H1 (cell line): Measurements from ENCODE around the gene SVIL. TPM values are rescaled to one million over a fixed set of nuclear protein-coding genes. Genes with fewer than 3 reads are reported as not detected.
"Not testable (repeated sequence)": the region's sequence is repeated elsewhere in the genome, so short reads cannot be mapped to it uniquely, and the experiment has no call there.

ENCODE experiments used
- CTCF ChIA-PET: fragments of 300-600 bp; sonication (Branson Sonifier 250); formaldehyde crosslinking; loops from one replicate; lab custom pipeline; 2021; ENCODE audit not compliant: partially characterized antibody; lab: Charles Lee
- POLR2A ChIA-PET: fragments of 300-600 bp; sonication (Branson Sonifier 250); formaldehyde crosslinking; loops from one replicate; lab custom pipeline; 2021; ENCODE audit warnings: inconsistent platforms; ENCODE audit not compliant: partially characterized antibody; lab: Charles Lee
- DNase-seq, 2 experiments: peaks; one replicate each; pipeline versions ENCODE4 v3.0.0 to v3.0.0-alpha.2; 2010 to 2022; ENCODE audit warnings: low spot score in 2 of 2, low read depth in 1 of 2, mixed read lengths in 1 of 2
- FAIRE-seq: peaks from 2 replicates; lab custom pipeline; 2011; peaks lifted over from hg19 to GRCh38; lab: Jason Lieb, UNC
- H2AFZ ChIP-seq: 2 replicates; pipeline ENCODE4 v1.8.1; 2012; ENCODE audit warnings: low read length, inconsistent platforms
- H2AK5ac ChIP-seq: 2 replicates; pipeline ENCODE4 v1.6.1; 2013; ENCODE audit warnings: low read depth, low read length
- H2BK120ac ChIP-seq: replicated peaks from 2 replicates; pipeline ENCODE3; 2013; ENCODE audit warnings: low read depth, low read length, inconsistent platforms
- H2BK12ac ChIP-seq: 2 replicates; pipeline ENCODE4 v1.6.1; 2013; ENCODE audit warnings: low read depth, low read length
- H2BK15ac ChIP-seq: 2 replicates; pipeline ENCODE4 v1.6.1; 2013; ENCODE audit warnings: low read length
- H2BK20ac ChIP-seq: 2 replicates; pipeline ENCODE4 v1.6.1; 2013; ENCODE audit warnings: low read length
- H2BK5ac ChIP-seq: 2 replicates; pipeline ENCODE4 v1.6.1; 2013; ENCODE audit warnings: low read depth, low read length
- H3K14ac ChIP-seq: 2 replicates; pipeline ENCODE4 v1.6.1; 2013; ENCODE audit warnings: inconsistent platforms; ENCODE audit not compliant: insufficient read length
- H3K18ac ChIP-seq: 2 replicates; pipeline ENCODE4 v1.6.1; 2013; ENCODE audit warnings: low read length; ENCODE audit errors: extremely low read depth
- H3K23ac ChIP-seq: 2 replicates; pipeline ENCODE4 v1.6.1; 2013; ENCODE audit warnings: inconsistent platforms; ENCODE audit not compliant: insufficient read length
- H3K23me2 ChIP-seq: 2 replicates; pipeline ENCODE4 v1.6.1; 2013; ENCODE audit warnings: low read depth, low read length
- H3K27ac ChIP-seq: 2 replicates; pipeline ENCODE4 v1.6.1; 2011; ENCODE audit warnings: low read depth, low read length, inconsistent platforms
- H3K27me3 ChIP-seq, 4 experiments: replicated peaks in 1 of 4; 1 replicate in 1 of 4; 2 replicates in 3 of 4; pipeline versions ENCODE4 v1.6.1 to v1.8.1; 2011 to 2013; ENCODE audit warnings: low read length in 3 of 4, mild to moderate bottlenecking in 3 of 4, inconsistent platforms in 2 of 4, mixed read lengths in 2 of 4, moderate library complexity in 1 of 4; ENCODE audit not compliant: control insufficient read depth in 3 of 4, insufficient read depth in 3 of 4; ENCODE audit errors: extremely low read depth in 1 of 4
- H3K36me3 ChIP-seq, 4 experiments: 2 replicates each; pipeline versions ENCODE4 v1.6.1 to v1.8.1; 2011 to 2013; ENCODE audit warnings: mild to moderate bottlenecking in 4 of 4, low read length in 3 of 4, moderate library complexity in 2 of 4, control low read depth in 1 of 4, inconsistent platforms in 1 of 4; ENCODE audit not compliant: insufficient read depth in 4 of 4, control insufficient read depth in 2 of 4
- H3K4ac ChIP-seq: replicated peaks from 2 replicates; pipeline ENCODE3; 2013; ENCODE audit warnings: low read length, low read depth, mixed read lengths, inconsistent platforms; ENCODE audit not compliant: insufficient read length
- H3K4me1 ChIP-seq, 4 experiments: replicated peaks in 1 of 4; 1 replicate in 1 of 4; 2 replicates in 3 of 4; pipeline versions ENCODE4 v1.6.1 to v1.8.1; 2011 to 2013; ENCODE audit warnings: low read length in 3 of 4, inconsistent platforms in 2 of 4, mixed read lengths in 1 of 4; ENCODE audit not compliant: insufficient read depth in 4 of 4, control insufficient read depth in 3 of 4
- H3K4me2 ChIP-seq, 2 experiments: 2 replicates each; pipeline versions ENCODE4 v1.6.1 to v1.8.1; 2011 to 2013; ENCODE audit warnings: low read depth in 2 of 2, low read length in 2 of 2, control low read depth in 1 of 2, inconsistent platforms in 1 of 2, mild to moderate bottlenecking in 1 of 2; ENCODE audit not compliant: insufficient read depth in 1 of 2
- H3K4me3 ChIP-seq, 4 experiments: fragments of 200-600, 300-600 bp in 1 of 4; sonication (generic), shearing (Covaris generic), sonication (Bioruptor Twin) in 1 of 4; 2 replicates each; pipeline versions ENCODE4 v1.5.1 to v1.8.1; 2011 to 2016; ENCODE audit warnings: low read length in 4 of 4, low read depth in 3 of 4, control low read depth in 2 of 4, inconsistent platforms in 2 of 4, mild to moderate bottlenecking in 2 of 4, mixed read lengths in 1 of 4, moderate library complexity in 1 of 4; ENCODE audit not compliant: insufficient read depth in 2 of 4; ENCODE audit errors: extremely low read depth in 1 of 4
- H3K56ac ChIP-seq: replicated peaks from 2 replicates; pipeline ENCODE3; 2013; ENCODE audit warnings: low read depth, mild to moderate bottlenecking, mixed read lengths, low read length, inconsistent platforms; ENCODE audit not compliant: insufficient read length
- H3K79me1 ChIP-seq: 2 replicates; pipeline ENCODE4 v1.6.1; 2013; ENCODE audit warnings: low read depth, low read length, control low read depth
- H3K79me2 ChIP-seq, 2 experiments: 2 replicates each; pipeline versions ENCODE4 v1.6.1 to v1.8.1; 2012 to 2013; ENCODE audit warnings: low read length in 2 of 2, mild to moderate bottlenecking in 2 of 2, inconsistent platforms in 1 of 2; ENCODE audit not compliant: insufficient read depth in 2 of 2, control insufficient read depth in 1 of 2
- H3K9ac ChIP-seq, 4 experiments: replicated peaks in 1 of 4; 1 replicate in 1 of 4; 2 replicates in 3 of 4; pipeline versions ENCODE4 v1.6.1 to v1.8.1; 2011 to 2013; ENCODE audit warnings: low read depth in 3 of 4, low read length in 3 of 4, control low read depth in 2 of 4, mild to moderate bottlenecking in 2 of 4, moderate library complexity in 2 of 4, inconsistent platforms in 1 of 4; ENCODE audit errors: extremely low read depth in 1 of 4
- H3K9me3 ChIP-seq, 2 experiments: 2 replicates each; pipeline versions ENCODE4 v1.6.1 to v1.8.1; 2012 to 2013; ENCODE audit warnings: mild to moderate bottlenecking in 2 of 2, moderate library complexity in 2 of 2, control low read depth in 1 of 2, inconsistent platforms in 1 of 2, low read depth in 1 of 2, low read length in 1 of 2, mixed read lengths in 1 of 2; ENCODE audit not compliant: insufficient read depth in 2 of 2
- H4K20me1 ChIP-seq, 2 experiments: replicated peaks in 1 of 2; 2 replicates each; pipeline versions ENCODE3 to v1.8.1; 2011 to 2013; ENCODE audit warnings: inconsistent platforms in 2 of 2, low read length in 2 of 2, mild to moderate bottlenecking in 1 of 2; ENCODE audit not compliant: insufficient read depth in 2 of 2, control insufficient read depth in 1 of 2
- H4K5ac ChIP-seq: 2 replicates; pipeline ENCODE4 v1.6.1; 2013; ENCODE audit warnings: low read length, low read depth, mixed read lengths, inconsistent platforms; ENCODE audit not compliant: insufficient read length
- H4K8ac ChIP-seq: 2 replicates; pipeline ENCODE4 v1.8.0; 2013; ENCODE audit warnings: mild to moderate bottlenecking, moderate library complexity, low read length, inconsistent platforms; ENCODE audit not compliant: insufficient read depth; ENCODE audit errors: extremely low read depth
- H4K91ac ChIP-seq: replicated peaks from 2 replicates; pipeline ENCODE3; 2013; ENCODE audit warnings: low read length, mixed read lengths, inconsistent platforms; ENCODE audit not compliant: insufficient read length
- WGBS, 2 experiments: shearing (Covaris generic) in 1 of 2; methylation state at CpG; one replicate each; pipeline versions ENCODE4 v1.1.6 to v1.1.7; 2013 to 2015; ENCODE audit warnings: low lambda C conversion rate in 2 of 2, mixed read lengths in 2 of 2, inconsistent platforms in 1 of 2, low coverage in 1 of 2, missing lambda C conversion rate in 1 of 2; ENCODE audit not compliant: insufficient replicate concordance in 2 of 2, insufficient coverage in 1 of 2, insufficient read length in 1 of 2; ENCODE audit errors: extremely low coverage in 1 of 2, missing lambda C conversion rate in 1 of 2; 5-methylcytosine and 5-hydroxymethylcytosine counted together
- polyA plus RNA-seq, 7 experiments: library from polyadenylated mRNA; depleted of rRNA in 3 of 7; stranded (reverse) in 5 of 7; unstranded in 2 of 7; fragments of >200 nt in 5 of 7; fragments of 200-250 nt in 2 of 7; gene quantifications; 1 replicate in 5 of 7; 2 replicates in 1 of 7; 4 replicates in 1 of 7; pipeline versions ENCODE4 v1.2.1 to v1.2.3, GENCODE V29; 2011 to 2013; ENCODE audit warnings: missing spikeins in 2 of 7, mixed read lengths in 2 of 7
- total RNA-seq: library from RNA; stranded (reverse); fragmentation: NEBNext Ultra II Directional; extraction: Animal tissue kit (Norgen Biotek cat#: 25700); gene quantifications from 2 replicates; pipeline ENCODE4 v1.2.1, GENCODE V29; 2021

SVIL gene
- total and polyA plus RNA-seq, 2 of the 8 experiments (the other 6 are each of a cell fraction or from before 2014, with no cell fraction given): 4.7 to 15.4 TPM

- 86% methylated on average over 13 of the region's 24 CpGs; no CpG with 5 or more reads in 1 of the 2 experiments for WGBS, 2 experiments
- H4K5ac ChIP-seq, H4K8ac ChIP-seq, H4K91ac ChIP-seq, H3K9me3 ChIP-seq, FAIRE-seq, H2AK5ac ChIP-seq, H2BK5ac ChIP-seq, H3K79me2 ChIP-seq, H2BK15ac ChIP-seq, H2BK12ac ChIP-seq, H3K56ac ChIP-seq, H3K4me3 ChIP-seq, POLR2A ChIA-PET, H3K36me3 ChIP-seq, H3K18ac ChIP-seq, H3K4ac ChIP-seq, H3K14ac ChIP-seq, H3K27me3 ChIP-seq, H3K9ac ChIP-seq, H3K4me2 ChIP-seq, H3K23me2 ChIP-seq, H3K4me1 ChIP-seq, H4K20me1 ChIP-seq, DNase-seq, H3K23ac ChIP-seq, H3K27ac ChIP-seq, H2BK120ac ChIP-seq, H3K79me1 ChIP-seq, H2AFZ ChIP-seq, H2BK20ac ChIP-seq: not testable (repeated sequence)
- CTCF ChIA-PET: interaction anchor here (1.0 to 1.9 kb wide), 3 partner anchors 10 to 72 kb away, joined by 3 to 5 read pairs (median 3); no protein-coding TSS in a partner anchor
These were observed 176.6 kb downstream of the SVIL start for GRCh38 chr10:29458190-29458589.
